Stimulated activated CD8-positive, alpha-beta memory T cell treated with anti-CD3 and anti-CD28 coated beads, Interleukin-7, amount 100 ng/mL, for 4 hours (primary cell): ENCODE measurements around the gene MKRN1.
"Not testable (repeated sequence)": the region's sequence is repeated elsewhere in the genome, so short reads cannot be mapped to it uniquely, and the experiment has no call there.

Source experiments
- DNase-seq, 2 donors: peaks; one replicate each; pipeline ENCODE4 v3.0.0-alpha.2; 2020; ENCODE audit warnings: low read depth in 2 of 2

MKRN1 gene

GRCh38 chr7:140479062-140479738, at the start of gene MKRN1:
TSS of gene MKRN1 (minus strand) at chr7:140479505. CDS start at chr7:140479344, 161 bp downstream.
- DNase-seq: peak; percentile 88 to 92

GRCh38 chr7:140526787-140527664, 47.7 kb upstream of the MKRN1 start:
- DNase-seq: no peak

- DNase-seq: no peak
Measured at GRCh38 chr7:140526214-140526613, 46.9 kb upstream of the MKRN1 start.

GRCh38 chr7:140525743-140526142, 46.4 kb upstream of the MKRN1 start:
- DNase-seq: peak in 1 of 2 donors; percentile 6

GRCh38 chr7:140521421-140521820, 42.1 kb upstream of the MKRN1 start:
- DNase-seq: no peak

GRCh38 chr7:140519007-140519399, 39.7 kb upstream of the MKRN1 start:
- no peak for DNase-seq

GRCh38 chr7:140518370-140519006, 39.2 kb upstream of the MKRN1 start:
- DNase-seq: no peak

GRCh38 chr7:140517546-140518369, 38.5 kb upstream of the MKRN1 start:
- DNase-seq: peak; percentile 31 to 36

GRCh38 chr7:140512317-140513000, 33.2 kb upstream of the MKRN1 start:
- no peak for DNase-seq

GRCh38 chr7:140509789-140510188, 30.5 kb upstream of the MKRN1 start:
- no peak for DNase-seq

GRCh38 chr7:140507556-140507955, 28.3 kb upstream of the MKRN1 start:
- not testable (repeated sequence) for DNase-seq

GRCh38 chr7:140506788-140507464, 27.6 kb upstream of the MKRN1 start:
- no peak for DNase-seq

- no peak for DNase-seq
Measured at GRCh38 chr7:140501966-140502365, 22.7 kb upstream of the MKRN1 start.

GRCh38 chr7:140497807-140498206, 18.5 kb upstream of the MKRN1 start:
- DNase-seq: not testable (repeated sequence)

- no peak for DNase-seq
Measured at GRCh38 chr7:140497241-140497769, 18.0 kb upstream of the MKRN1 start.

- DNase-seq: no peak
Measured at GRCh38 chr7:140495514-140496097, 16.3 kb upstream of the MKRN1 start.

GRCh38 chr7:140494867-140495266, 15.6 kb upstream of the MKRN1 start:
- no peak for DNase-seq

- no peak for DNase-seq
Measured at GRCh38 chr7:140489026-140489359, 9.7 kb upstream of the MKRN1 start.

- no peak for DNase-seq
Measured at GRCh38 chr7:140485500-140486265, 6.4 kb upstream of the MKRN1 start.
